ENCODE data around the gene PPIL1.

DNA sequence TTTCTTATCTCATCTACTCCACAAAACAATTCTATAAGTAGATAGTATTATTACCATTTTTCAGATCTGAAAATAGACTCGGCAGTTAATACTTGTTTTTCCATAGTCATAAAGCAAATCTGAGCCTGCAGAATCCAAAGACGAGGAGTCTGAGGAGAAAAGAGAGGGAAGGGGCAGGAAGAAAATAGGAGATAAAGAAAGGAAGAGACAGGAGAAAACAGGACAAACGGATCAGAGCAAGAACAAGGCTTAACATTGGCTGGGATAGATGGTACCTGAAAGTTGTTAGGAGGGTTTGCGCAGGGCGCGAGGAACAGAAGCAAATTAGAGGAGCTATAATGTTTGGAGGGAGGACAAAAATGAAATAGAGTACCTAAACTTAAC, 639 bp upstream of the PPIL1 start:
- TF ChIP-seq EZH2 (IDR thresholded peaks at IDR 0.05; ENCODE audit: borderline replicate concordance) (no peak), CTCF (IDR thresholded peaks at IDR 0.05; ENCODE audit: poor library complexity) (no peak), EZH2phosphoT487 (IDR thresholded peaks at IDR 0.05; ENCODE audit: low read depth, severe bottlenecking, unreplicated experiment) (no peak)

Data from hepatocyte (in vitro differentiated cells).